Fibroblast of mammary gland (primary cell): ENCODE results near the gene TFIP11.

Experiments used
- DNase-seq: peaks from one replicate; pipeline ENCODE4 v3.0.0-alpha.2; 2010; ENCODE audit warnings: low read depth
- H3K4me3 ChIP-seq: 2 replicates; pipeline ENCODE4 v1.5.1; 2011; ENCODE audit warnings: low read depth, mild to moderate bottlenecking, low read length, moderate library complexity; ENCODE audit not compliant: control insufficient read depth
- TF ChIP-seq, protein P1 (sequence below): conservative IDR thresholded peaks from 2 replicates; pipeline ENCODE4 v1.5.1; 2011; ENCODE audit warnings: low read depth, low read length, inconsistent platforms; ENCODE audit not compliant: control insufficient read depth, insufficient read depth

Gene TFIP11

DNA sequence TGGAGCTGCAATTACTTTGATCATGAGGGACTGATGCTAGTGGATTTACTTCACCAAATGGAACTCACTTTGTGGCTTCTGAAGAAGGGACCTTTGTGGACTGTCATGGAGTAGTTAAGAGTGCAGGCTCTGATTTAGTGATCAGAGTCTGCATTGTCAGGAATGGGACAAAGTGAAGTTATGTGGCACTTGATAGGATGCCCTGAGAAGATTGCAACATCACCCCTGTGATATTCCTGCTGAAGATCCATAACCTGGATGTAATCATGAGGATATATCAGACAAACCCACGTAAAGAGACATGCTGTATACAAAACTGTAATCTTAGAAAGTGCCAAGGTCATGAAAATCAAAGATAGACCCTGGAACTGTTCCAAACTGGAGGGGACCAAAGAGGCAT is 1.6 kb upstream of the TFIP11 start:
- no peak overlapping the region for H3K4me3 ChIP-seq
- no peak for DNase-seq
- TF ChIP-seq, protein P1, sequence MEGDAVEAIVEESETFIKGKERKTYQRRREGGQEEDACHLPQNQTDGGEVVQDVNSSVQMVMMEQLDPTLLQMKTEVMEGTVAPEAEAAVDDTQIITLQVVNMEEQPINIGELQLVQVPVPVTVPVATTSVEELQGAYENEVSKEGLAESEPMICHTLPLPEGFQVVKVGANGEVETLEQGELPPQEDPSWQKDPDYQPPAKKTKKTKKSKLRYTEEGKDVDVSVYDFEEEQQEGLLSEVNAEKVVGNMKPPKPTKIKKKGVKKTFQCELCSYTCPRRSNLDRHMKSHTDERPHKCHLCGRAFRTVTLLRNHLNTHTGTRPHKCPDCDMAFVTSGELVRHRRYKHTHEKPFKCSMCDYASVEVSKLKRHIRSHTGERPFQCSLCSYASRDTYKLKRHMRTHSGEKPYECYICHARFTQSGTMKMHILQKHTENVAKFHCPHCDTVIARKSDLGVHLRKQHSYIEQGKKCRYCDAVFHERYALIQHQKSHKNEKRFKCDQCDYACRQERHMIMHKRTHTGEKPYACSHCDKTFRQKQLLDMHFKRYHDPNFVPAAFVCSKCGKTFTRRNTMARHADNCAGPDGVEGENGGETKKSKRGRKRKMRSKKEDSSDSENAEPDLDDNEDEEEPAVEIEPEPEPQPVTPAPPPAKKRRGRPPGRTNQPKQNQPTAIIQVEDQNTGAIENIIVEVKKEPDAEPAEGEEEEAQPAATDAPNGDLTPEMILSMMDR: no peak

DNA sequence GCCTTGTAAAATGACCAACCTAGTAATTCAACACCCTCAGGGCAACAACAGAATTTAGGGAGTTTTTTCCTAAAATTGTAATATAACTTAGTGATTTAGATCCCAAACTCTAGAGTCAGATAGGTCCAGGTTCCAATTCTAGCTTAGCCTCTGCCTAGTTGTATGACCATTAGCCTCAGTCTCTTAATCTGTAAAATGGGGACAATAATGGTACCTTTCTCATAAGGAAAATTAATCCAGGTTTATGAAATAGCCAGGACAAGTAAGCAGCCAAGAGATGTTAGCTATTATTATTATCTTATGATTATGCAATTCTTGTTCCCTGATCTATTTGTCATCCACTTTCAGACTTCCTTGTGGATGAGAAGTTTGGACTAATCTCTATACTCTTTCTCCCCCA is 4.1 kb downstream of the TFIP11 start:
- TF ChIP-seq, protein P1: no peak
- H3K4me3 ChIP-seq: no peak overlapping the region
- DNase-seq: no peak

DNA sequence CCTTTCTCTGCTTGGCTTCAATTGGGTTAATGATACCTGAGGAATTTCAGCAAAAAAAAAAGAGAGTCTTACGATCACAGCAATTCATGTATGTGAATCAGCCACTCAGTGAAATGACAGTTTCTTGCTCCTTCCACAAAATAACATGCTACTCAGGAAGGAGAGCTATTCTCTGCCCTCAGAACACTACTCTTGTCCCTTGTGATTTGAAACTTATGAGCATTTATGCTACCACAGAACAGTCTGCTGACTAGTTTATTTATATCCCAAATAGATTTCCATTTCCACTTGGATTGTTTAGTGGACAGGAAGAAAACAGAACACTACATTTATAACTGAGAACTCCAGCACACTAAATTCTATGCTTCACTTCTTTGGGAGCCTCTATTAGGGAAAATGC is 8.5 kb downstream of the TFIP11 start:
- TF ChIP-seq, protein P1: no peak
- no peak for DNase-seq
- no peak overlapping the region for H3K4me3 ChIP-seq

DNA sequence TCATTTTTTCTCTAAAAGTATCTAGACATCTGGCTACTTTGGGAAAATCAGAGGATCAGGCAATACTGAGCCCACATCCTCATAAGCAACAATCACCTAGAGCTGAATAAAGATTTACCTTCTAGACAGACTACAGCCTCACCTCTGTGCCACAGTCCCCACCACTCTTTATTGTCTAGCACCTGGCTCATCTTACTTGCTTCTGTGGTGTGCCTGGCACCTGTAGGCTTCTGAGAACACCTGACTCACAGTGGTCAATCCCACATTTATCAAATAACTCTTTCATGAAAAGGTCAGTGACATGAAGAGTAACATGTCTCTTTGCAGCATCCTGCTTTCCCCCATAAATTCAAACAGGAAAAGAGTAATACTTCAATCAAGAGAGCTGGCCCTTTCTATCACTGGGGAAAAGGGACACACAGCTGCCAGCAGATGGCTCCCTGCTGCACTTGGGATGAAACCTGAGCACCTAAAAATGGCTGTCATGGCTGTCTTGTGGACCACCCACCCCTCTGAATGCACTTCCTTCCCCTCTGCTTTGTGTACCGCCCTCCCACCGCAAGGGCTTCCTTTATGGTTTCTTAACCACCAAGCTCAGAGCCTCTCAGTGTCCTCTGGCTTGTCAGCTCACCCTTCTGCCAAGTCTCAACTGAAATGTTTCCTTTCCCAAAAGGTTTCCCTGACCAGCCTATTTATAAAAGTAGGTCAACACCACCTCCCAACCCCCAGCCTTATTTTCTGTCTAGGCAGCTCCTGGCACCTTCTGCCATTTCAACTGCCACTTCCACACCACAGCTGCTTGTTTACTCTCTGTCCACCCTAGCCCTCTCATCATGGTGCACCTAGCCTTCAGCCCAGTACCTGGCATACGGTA is 9.3 kb downstream of the TFIP11 start:
- DNase-seq: peak; percentile 50
- no peak overlapping the region for H3K4me3 ChIP-seq
- TF ChIP-seq, protein P1: peak; percentile 54

DNA sequence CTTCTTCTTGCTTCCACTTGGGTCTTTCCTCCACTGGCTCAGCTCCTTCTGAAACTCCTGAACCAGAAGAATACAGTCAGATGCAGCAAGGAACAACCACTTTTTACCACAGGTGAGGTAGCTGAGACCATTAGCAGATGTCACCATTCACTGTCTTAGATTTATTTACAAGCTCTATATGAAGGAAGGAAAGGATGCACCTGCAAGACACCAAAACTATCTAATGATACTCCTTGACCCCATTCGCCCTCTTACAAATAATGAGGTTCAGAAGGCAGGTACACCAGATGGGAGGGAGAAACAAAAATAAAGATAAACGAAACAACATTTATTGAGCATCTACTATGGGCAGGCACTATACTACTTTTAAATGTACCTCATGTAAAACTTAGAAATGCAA is 10.3 kb downstream of the TFIP11 start:
- DNase-seq: no peak
- no peak overlapping the region for H3K4me3 ChIP-seq
- TF ChIP-seq, protein P1: no peak

DNA sequence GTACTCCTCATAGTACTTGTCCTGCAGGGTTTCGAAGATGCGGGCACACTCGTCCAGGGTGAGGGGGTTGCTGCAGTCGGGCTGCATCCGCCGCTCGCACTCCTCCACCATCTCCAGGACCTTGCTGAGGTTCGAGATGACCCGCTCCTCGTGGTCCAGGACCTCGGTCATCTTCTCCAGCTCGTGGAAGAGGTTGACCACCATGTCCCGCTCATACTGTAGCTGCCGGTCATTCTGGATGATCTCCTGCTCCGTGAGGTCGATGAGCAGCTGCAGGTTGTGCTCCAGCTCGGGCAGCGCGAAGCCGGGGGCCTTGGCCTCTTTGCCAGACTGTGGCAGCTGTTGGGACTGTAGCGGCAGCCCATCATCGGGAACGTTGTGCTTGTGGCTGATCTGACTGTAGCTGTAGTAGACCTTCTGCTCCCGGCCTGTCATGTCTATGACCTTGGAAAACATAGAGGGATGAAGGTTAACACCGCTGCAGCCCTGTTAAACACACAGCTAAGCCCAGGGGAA is 13.0 kb downstream of the TFIP11 start:
- TF ChIP-seq, protein P1: no peak
- no peak for DNase-seq
- H3K4me3 ChIP-seq: no peak overlapping the region
